H1 (cell line): ENCODE data around the gene TMEM178B. TPM values are rescaled to one million over a fixed set of nuclear protein-coding genes. Genes with fewer than 3 reads are reported as not detected.

Experiments
- CTCF ChIA-PET: fragments of 300-600 bp; sonication (Branson Sonifier 250); formaldehyde crosslinking; loops from one replicate; lab custom pipeline; 2021; ENCODE audit not compliant: partially characterized antibody; lab: Charles Lee
- POLR2A ChIA-PET: fragments of 300-600 bp; sonication (Branson Sonifier 250); formaldehyde crosslinking; loops from one replicate; lab custom pipeline; 2021; ENCODE audit warnings: inconsistent platforms; ENCODE audit not compliant: partially characterized antibody; lab: Charles Lee
- DNase-seq, 2 experiments: peaks; one replicate each; pipeline versions ENCODE4 v3.0.0 to v3.0.0-alpha.2; 2010 to 2022; ENCODE audit warnings: low spot score in 2 of 2, low read depth in 1 of 2, mixed read lengths in 1 of 2
- FAIRE-seq: peaks from 2 replicates; lab custom pipeline; 2011; peaks lifted over from hg19 to GRCh38; lab: Jason Lieb, UNC
- H2AFZ ChIP-seq: 2 replicates; pipeline ENCODE4 v1.8.1; 2012; ENCODE audit warnings: low read length, inconsistent platforms
- H2AK5ac ChIP-seq: 2 replicates; pipeline ENCODE4 v1.6.1; 2013; ENCODE audit warnings: low read depth, low read length
- H2BK120ac ChIP-seq: replicated peaks from 2 replicates; pipeline ENCODE3; 2013; ENCODE audit warnings: low read depth, low read length, inconsistent platforms
- H2BK12ac ChIP-seq: 2 replicates; pipeline ENCODE4 v1.6.1; 2013; ENCODE audit warnings: low read depth, low read length
- H2BK15ac ChIP-seq: 2 replicates; pipeline ENCODE4 v1.6.1; 2013; ENCODE audit warnings: low read length
- H2BK20ac ChIP-seq: 2 replicates; pipeline ENCODE4 v1.6.1; 2013; ENCODE audit warnings: low read length
- H2BK5ac ChIP-seq: 2 replicates; pipeline ENCODE4 v1.6.1; 2013; ENCODE audit warnings: low read depth, low read length
- H3K14ac ChIP-seq: 2 replicates; pipeline ENCODE4 v1.6.1; 2013; ENCODE audit warnings: inconsistent platforms; ENCODE audit not compliant: insufficient read length
- H3K18ac ChIP-seq: 2 replicates; pipeline ENCODE4 v1.6.1; 2013; ENCODE audit warnings: low read length; ENCODE audit errors: extremely low read depth
- H3K23ac ChIP-seq: 2 replicates; pipeline ENCODE4 v1.6.1; 2013; ENCODE audit warnings: inconsistent platforms; ENCODE audit not compliant: insufficient read length
- H3K23me2 ChIP-seq: 2 replicates; pipeline ENCODE4 v1.6.1; 2013; ENCODE audit warnings: low read depth, low read length
- H3K27ac ChIP-seq: 2 replicates; pipeline ENCODE4 v1.6.1; 2011; ENCODE audit warnings: low read depth, low read length, inconsistent platforms
- H3K27me3 ChIP-seq, 4 experiments: replicated peaks in 1 of 4; 1 replicate in 1 of 4; 2 replicates in 3 of 4; pipeline versions ENCODE4 v1.6.1 to v1.8.1; 2011 to 2013; ENCODE audit warnings: low read length in 3 of 4, mild to moderate bottlenecking in 3 of 4, inconsistent platforms in 2 of 4, mixed read lengths in 2 of 4, moderate library complexity in 1 of 4; ENCODE audit not compliant: control insufficient read depth in 3 of 4, insufficient read depth in 3 of 4; ENCODE audit errors: extremely low read depth in 1 of 4
- H3K36me3 ChIP-seq, 4 experiments: 2 replicates each; pipeline versions ENCODE4 v1.6.1 to v1.8.1; 2011 to 2013; ENCODE audit warnings: mild to moderate bottlenecking in 4 of 4, low read length in 3 of 4, moderate library complexity in 2 of 4, control low read depth in 1 of 4, inconsistent platforms in 1 of 4; ENCODE audit not compliant: insufficient read depth in 4 of 4, control insufficient read depth in 2 of 4
- H3K4ac ChIP-seq: replicated peaks from 2 replicates; pipeline ENCODE3; 2013; ENCODE audit warnings: low read length, low read depth, mixed read lengths, inconsistent platforms; ENCODE audit not compliant: insufficient read length
- H3K4me1 ChIP-seq, 4 experiments: replicated peaks in 1 of 4; 1 replicate in 1 of 4; 2 replicates in 3 of 4; pipeline versions ENCODE4 v1.6.1 to v1.8.1; 2011 to 2013; ENCODE audit warnings: low read length in 3 of 4, inconsistent platforms in 2 of 4, mixed read lengths in 1 of 4; ENCODE audit not compliant: insufficient read depth in 4 of 4, control insufficient read depth in 3 of 4
- H3K4me2 ChIP-seq, 2 experiments: 2 replicates each; pipeline versions ENCODE4 v1.6.1 to v1.8.1; 2011 to 2013; ENCODE audit warnings: low read depth in 2 of 2, low read length in 2 of 2, control low read depth in 1 of 2, inconsistent platforms in 1 of 2, mild to moderate bottlenecking in 1 of 2; ENCODE audit not compliant: insufficient read depth in 1 of 2
- H3K4me3 ChIP-seq, 4 experiments: fragments of 200-600, 300-600 bp in 1 of 4; sonication (generic), shearing (Covaris generic), sonication (Bioruptor Twin) in 1 of 4; 2 replicates each; pipeline versions ENCODE4 v1.5.1 to v1.8.1; 2011 to 2016; ENCODE audit warnings: low read length in 4 of 4, low read depth in 3 of 4, control low read depth in 2 of 4, inconsistent platforms in 2 of 4, mild to moderate bottlenecking in 2 of 4, mixed read lengths in 1 of 4, moderate library complexity in 1 of 4; ENCODE audit not compliant: insufficient read depth in 2 of 4; ENCODE audit errors: extremely low read depth in 1 of 4
- H3K56ac ChIP-seq: replicated peaks from 2 replicates; pipeline ENCODE3; 2013; ENCODE audit warnings: low read depth, mild to moderate bottlenecking, mixed read lengths, low read length, inconsistent platforms; ENCODE audit not compliant: insufficient read length
- H3K79me1 ChIP-seq: 2 replicates; pipeline ENCODE4 v1.6.1; 2013; ENCODE audit warnings: low read depth, low read length, control low read depth
- H3K79me2 ChIP-seq, 2 experiments: 2 replicates each; pipeline versions ENCODE4 v1.6.1 to v1.8.1; 2012 to 2013; ENCODE audit warnings: low read length in 2 of 2, mild to moderate bottlenecking in 2 of 2, inconsistent platforms in 1 of 2; ENCODE audit not compliant: insufficient read depth in 2 of 2, control insufficient read depth in 1 of 2
- H3K9ac ChIP-seq, 4 experiments: replicated peaks in 1 of 4; 1 replicate in 1 of 4; 2 replicates in 3 of 4; pipeline versions ENCODE4 v1.6.1 to v1.8.1; 2011 to 2013; ENCODE audit warnings: low read depth in 3 of 4, low read length in 3 of 4, control low read depth in 2 of 4, mild to moderate bottlenecking in 2 of 4, moderate library complexity in 2 of 4, inconsistent platforms in 1 of 4; ENCODE audit errors: extremely low read depth in 1 of 4
- H3K9me3 ChIP-seq, 2 experiments: 2 replicates each; pipeline versions ENCODE4 v1.6.1 to v1.8.1; 2012 to 2013; ENCODE audit warnings: mild to moderate bottlenecking in 2 of 2, moderate library complexity in 2 of 2, control low read depth in 1 of 2, inconsistent platforms in 1 of 2, low read depth in 1 of 2, low read length in 1 of 2, mixed read lengths in 1 of 2; ENCODE audit not compliant: insufficient read depth in 2 of 2
- H4K20me1 ChIP-seq, 2 experiments: replicated peaks in 1 of 2; 2 replicates each; pipeline versions ENCODE3 to v1.8.1; 2011 to 2013; ENCODE audit warnings: inconsistent platforms in 2 of 2, low read length in 2 of 2, mild to moderate bottlenecking in 1 of 2; ENCODE audit not compliant: insufficient read depth in 2 of 2, control insufficient read depth in 1 of 2
- H4K5ac ChIP-seq: 2 replicates; pipeline ENCODE4 v1.6.1; 2013; ENCODE audit warnings: low read length, low read depth, mixed read lengths, inconsistent platforms; ENCODE audit not compliant: insufficient read length
- H4K8ac ChIP-seq: 2 replicates; pipeline ENCODE4 v1.8.0; 2013; ENCODE audit warnings: mild to moderate bottlenecking, moderate library complexity, low read length, inconsistent platforms; ENCODE audit not compliant: insufficient read depth; ENCODE audit errors: extremely low read depth
- H4K91ac ChIP-seq: replicated peaks from 2 replicates; pipeline ENCODE3; 2013; ENCODE audit warnings: low read length, mixed read lengths, inconsistent platforms; ENCODE audit not compliant: insufficient read length
- POLR2AphosphoS5 ChIP-seq: IDR thresholded peaks from 2 replicates; pipeline ENCODE4 v1.6.1; 2011; ENCODE audit warnings: low read depth, low read length
- TAF7 ChIP-seq: optimal IDR thresholded peaks from 2 replicates; pipeline ENCODE3; 2011; ENCODE audit warnings: low read depth, mild to moderate bottlenecking, inconsistent platforms, low read length, moderate library complexity, borderline replicate concordance
- WGBS, 2 experiments: shearing (Covaris generic) in 1 of 2; methylation state at CpG; one replicate each; pipeline versions ENCODE4 v1.1.6 to v1.1.7; 2013 to 2015; ENCODE audit warnings: low lambda C conversion rate in 2 of 2, mixed read lengths in 2 of 2, inconsistent platforms in 1 of 2, low coverage in 1 of 2, missing lambda C conversion rate in 1 of 2; ENCODE audit not compliant: insufficient replicate concordance in 2 of 2, insufficient coverage in 1 of 2, insufficient read length in 1 of 2; ENCODE audit errors: extremely low coverage in 1 of 2, missing lambda C conversion rate in 1 of 2; 5-methylcytosine and 5-hydroxymethylcytosine counted together
- polyA plus RNA-seq, 7 experiments: library from polyadenylated mRNA; depleted of rRNA in 3 of 7; stranded (reverse) in 5 of 7; unstranded in 2 of 7; fragments of >200 nt in 5 of 7; fragments of 200-250 nt in 2 of 7; gene quantifications; 1 replicate in 5 of 7; 2 replicates in 1 of 7; 4 replicates in 1 of 7; pipeline versions ENCODE4 v1.2.1 to v1.2.3, GENCODE V29; 2011 to 2013; ENCODE audit warnings: missing spikeins in 2 of 7, mixed read lengths in 2 of 7
- total RNA-seq: library from RNA; stranded (reverse); fragmentation: NEBNext Ultra II Directional; extraction: Animal tissue kit (Norgen Biotek cat#: 25700); gene quantifications from 2 replicates; pipeline ENCODE4 v1.2.1, GENCODE V29; 2021

The TMEM178B gene
- total and polyA plus RNA-seq, 2 of the 8 experiments (the other 6 are each of a cell fraction or from before 2014, with no cell fraction given), result 5.3 to 18.1 TPM

- peaks cover 0 to 1% of the 10 kb centered on the region in 2 experiments for H4K20me1 ChIP-seq
- no peaks in the 10 kb centered on the region for H3K36me3 ChIP-seq
- H3K23ac ChIP-seq, result no peak overlapping the region
- DNase-seq (no peak), FAIRE-seq (no peak)
- no peak overlapping the region for H3K56ac ChIP-seq
- no peak for TF ChIP-seq POLR2AphosphoS5
- TF ChIP-seq TAF7, result no peak
- no peak overlapping the region for H2AK5ac ChIP-seq
- H2AFZ ChIP-seq, result no peak overlapping the region
- H3K23me2 ChIP-seq, result no peaks in the 10 kb centered on the region
- no peak overlapping the region for H2BK15ac ChIP-seq
- no peak overlapping the region for H3K4me2 ChIP-seq
- H2BK20ac ChIP-seq, result no peak overlapping the region
- no peaks in the 10 kb centered on the region for H3K79me1 ChIP-seq
- H4K5ac ChIP-seq, result no peak overlapping the region
- no peaks in the 10 kb centered on the region for H3K9me3 ChIP-seq
- no peak overlapping the region for H3K18ac ChIP-seq
- no peak overlapping the region for H3K4ac ChIP-seq
- no peaks in the 10 kb centered on the region; a peak in 1 of 7 replicates for H3K27me3 ChIP-seq
- H2BK120ac ChIP-seq, result no peak overlapping the region
- ChIA-PET POLR2A (no interaction called here), CTCF (interaction anchor here (0.8 to 1.5 kb wide), 5 partner anchors 9 to 509 kb away, joined by 3 to 4 read pairs (median 3); no protein-coding TSS in a partner anchor)
- H3K9ac ChIP-seq, result no peak overlapping the region
- 92% methylated on average over 8 of the region's 8 CpGs; no CpG with 5 or more reads in 1 of the 2 experiments for WGBS, 2 experiments
- H2BK5ac ChIP-seq, result no peak overlapping the region
- no peak overlapping the region for H3K4me3 ChIP-seq
- no peak overlapping the region for H3K27ac ChIP-seq
- H4K91ac ChIP-seq, result no peak overlapping the region
- H3K4me1 ChIP-seq, result peaks cover 5 to 13% (median 11%) of the 10 kb centered on the region in 4 experiments
- no peak overlapping the region for H4K8ac ChIP-seq
- H2BK12ac ChIP-seq, result peak overlapping the region; percentile 5; the same call in 1 of the 2 replicates
- H3K79me2 ChIP-seq, result peaks cover 0 to 3% of the 10 kb centered on the region in 2 experiments; a peak in 1 of 4 replicates
- H3K14ac ChIP-seq, result no peak overlapping the region
Observed at GRCh38 chr7:141234335-141235105, 160.7 kb downstream of the TMEM178B start.
